SK-N-SH (cell line): ENCODE measurements around the gene HEBP2.

Source experiments
- RXRA ChIP-seq: IDR thresholded peaks from 2 replicates; pipeline ENCODE4 v1.4.0; 2012; ENCODE audit warnings: low read depth, mild to moderate bottlenecking, borderline replicate concordance
- TCF12 ChIP-seq: IDR thresholded peaks from 2 replicates; pipeline ENCODE4 v1.4.0; 2012

DNA sequence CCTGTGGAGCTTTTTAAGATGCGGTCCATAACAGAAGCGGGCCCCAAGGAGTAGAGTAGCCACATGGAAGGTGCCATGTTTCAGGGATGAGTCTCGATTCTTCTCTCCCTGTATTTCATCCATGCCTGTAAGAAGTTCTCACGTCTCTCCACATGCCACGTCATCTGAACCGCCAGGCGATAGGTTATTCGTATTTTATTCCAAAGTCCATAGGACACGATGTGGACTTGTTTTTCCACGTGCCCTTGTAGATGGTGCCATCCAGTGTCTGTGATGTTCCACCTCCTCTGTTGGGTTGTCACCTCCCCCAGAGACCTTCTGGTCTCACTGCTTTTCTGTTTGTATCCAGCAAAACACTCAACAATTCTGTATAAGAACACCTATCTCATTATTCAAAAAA lies 17.6 kb downstream of the HEBP2 start:
- TF ChIP-seq RXRA: no peak
- TF ChIP-seq TCF12: no peak
